GM13977 (cell line): ENCODE data around the gene PIP5K1A.
A peak's percentile ranks its signal among the peaks of the same experiment; 100 is the strongest.

Source experiments
- DNase-seq: peaks from one replicate; pipeline ENCODE4 v3.0.0; 2012; ENCODE audit warnings: low spot score
- in situ Hi-C: fragments of 300-500 bp; cut with MboI; formaldehyde crosslinking; loops from one replicate; pipeline ENCODE4 v1.12.0; 2022; ENCODE audit warnings: low sequenced_read_pairs, low pct_unique_long_range_greater_than_20kb, mixed read lengths, inconsistent platforms; ENCODE audit not compliant: unreplicated experiment
- TF ChIP-seq, protein P1 (sequence below): IDR thresholded peaks from 2 replicates; pipeline ENCODE4 v1.5.1; 2012; ENCODE audit warnings: mild to moderate bottlenecking, control low read depth; ENCODE audit not compliant: insufficient read depth; ENCODE audit errors: extremely low read depth, missing control alignments

The PIP5K1A gene

DNA sequence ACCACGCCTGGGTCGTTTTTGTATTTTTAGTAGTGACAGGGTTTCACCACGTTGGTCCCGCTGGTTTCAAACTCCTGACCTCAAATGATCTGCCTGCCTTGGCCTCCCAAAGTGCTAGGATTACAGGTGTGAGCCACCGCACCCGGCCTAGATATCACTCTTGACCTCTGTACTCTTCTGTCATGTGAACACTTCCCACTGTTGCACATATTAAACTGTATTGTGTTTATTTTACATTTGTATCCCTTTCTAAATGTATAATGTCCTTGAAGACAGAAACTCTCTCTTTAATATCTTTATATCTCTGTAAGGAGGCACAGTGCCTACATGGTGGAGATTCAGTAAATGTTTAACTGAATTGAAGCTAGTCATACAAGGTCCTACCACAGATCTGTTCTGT is 36.9 kb downstream of the PIP5K1A start:
- no peak for DNase-seq
- TF ChIP-seq, protein P1, sequence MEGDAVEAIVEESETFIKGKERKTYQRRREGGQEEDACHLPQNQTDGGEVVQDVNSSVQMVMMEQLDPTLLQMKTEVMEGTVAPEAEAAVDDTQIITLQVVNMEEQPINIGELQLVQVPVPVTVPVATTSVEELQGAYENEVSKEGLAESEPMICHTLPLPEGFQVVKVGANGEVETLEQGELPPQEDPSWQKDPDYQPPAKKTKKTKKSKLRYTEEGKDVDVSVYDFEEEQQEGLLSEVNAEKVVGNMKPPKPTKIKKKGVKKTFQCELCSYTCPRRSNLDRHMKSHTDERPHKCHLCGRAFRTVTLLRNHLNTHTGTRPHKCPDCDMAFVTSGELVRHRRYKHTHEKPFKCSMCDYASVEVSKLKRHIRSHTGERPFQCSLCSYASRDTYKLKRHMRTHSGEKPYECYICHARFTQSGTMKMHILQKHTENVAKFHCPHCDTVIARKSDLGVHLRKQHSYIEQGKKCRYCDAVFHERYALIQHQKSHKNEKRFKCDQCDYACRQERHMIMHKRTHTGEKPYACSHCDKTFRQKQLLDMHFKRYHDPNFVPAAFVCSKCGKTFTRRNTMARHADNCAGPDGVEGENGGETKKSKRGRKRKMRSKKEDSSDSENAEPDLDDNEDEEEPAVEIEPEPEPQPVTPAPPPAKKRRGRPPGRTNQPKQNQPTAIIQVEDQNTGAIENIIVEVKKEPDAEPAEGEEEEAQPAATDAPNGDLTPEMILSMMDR, result no peak
- in situ Hi-C loops, result no loop called here

DNA sequence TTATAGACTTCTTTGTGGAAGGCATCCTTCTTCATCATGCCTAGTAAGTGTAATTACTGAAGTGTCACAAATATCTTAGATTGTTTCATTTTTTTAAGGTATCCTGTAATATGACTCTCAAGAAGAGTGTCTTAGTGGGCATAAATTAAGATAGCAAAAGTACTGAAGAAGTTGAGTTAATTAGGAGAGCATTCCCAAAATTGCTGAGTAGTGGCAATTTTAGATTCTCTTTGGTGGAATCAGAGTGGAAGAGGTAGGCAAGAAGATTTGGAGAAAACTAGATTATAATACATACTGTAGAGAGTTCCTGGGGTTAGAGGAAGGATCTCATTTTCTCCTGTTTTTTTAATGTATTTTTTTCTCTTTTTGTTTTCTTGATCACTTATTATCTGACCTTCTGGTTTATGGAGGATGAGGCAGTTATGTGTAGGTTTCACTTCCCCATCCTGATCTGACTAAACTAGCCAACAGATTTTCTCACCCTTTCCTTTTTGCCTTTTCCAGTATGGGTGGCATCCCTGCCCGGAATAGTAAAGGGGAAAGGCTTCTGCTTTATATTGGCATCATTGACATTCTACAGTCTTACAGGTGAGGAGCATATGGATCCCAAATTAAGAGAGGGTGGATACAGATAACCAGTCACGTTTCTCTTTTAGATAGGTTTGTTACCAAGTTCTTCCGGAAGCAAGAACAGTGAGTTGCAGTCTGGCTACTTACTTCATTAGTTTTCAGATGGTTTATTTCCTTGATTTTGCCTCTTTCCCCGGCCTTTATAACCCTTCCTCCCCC is 39.5 kb downstream of the PIP5K1A start:
- DNase-seq, result peak; percentile 39
- TF ChIP-seq, protein P1, result no peak
- in situ Hi-C loops, result no loop called here

DNA sequence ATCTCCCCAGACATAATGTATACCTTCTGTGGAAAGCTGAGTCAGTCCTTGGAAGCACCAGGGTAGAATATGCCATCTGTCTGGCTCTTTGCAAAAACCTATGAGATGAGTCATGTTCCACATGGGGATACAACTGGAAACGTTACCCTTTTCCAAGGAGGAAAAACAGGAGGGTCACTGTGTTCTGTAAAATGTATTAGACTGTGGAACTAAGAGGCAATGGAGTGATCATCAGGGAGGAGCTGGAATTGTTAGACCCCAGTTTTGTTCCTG is 40.1 kb downstream of the PIP5K1A start:
- DNase-seq, result no peak

DNA sequence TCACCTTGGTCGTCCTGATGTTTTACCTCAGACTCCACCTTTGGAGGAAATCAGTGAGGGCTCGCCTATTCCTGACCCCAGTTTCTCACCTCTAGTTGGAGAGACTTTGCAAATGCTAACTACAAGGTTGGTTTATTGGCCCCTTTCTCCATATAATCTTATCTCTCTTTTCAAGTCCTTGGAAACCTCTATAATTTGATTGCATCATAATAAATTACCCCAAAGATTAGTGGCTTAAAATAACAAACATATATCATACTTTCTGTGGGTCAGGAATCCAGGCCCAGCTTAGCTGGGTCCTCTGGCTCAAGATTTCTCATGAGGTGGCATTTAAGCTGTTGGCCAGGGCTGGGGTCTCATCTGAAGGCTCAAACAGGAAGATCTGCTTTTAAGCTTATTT is 44.1 kb downstream of the PIP5K1A start:
- TF ChIP-seq, protein P1, result no peak
- in situ Hi-C loops, result no loop called here
- DNase-seq, result no peak

More for the DNA sequence above, 40.1 kb downstream of the PIP5K1A start:
- TF ChIP-seq, protein P1, result no peak
- in situ Hi-C loops, result no loop called here

DNA sequence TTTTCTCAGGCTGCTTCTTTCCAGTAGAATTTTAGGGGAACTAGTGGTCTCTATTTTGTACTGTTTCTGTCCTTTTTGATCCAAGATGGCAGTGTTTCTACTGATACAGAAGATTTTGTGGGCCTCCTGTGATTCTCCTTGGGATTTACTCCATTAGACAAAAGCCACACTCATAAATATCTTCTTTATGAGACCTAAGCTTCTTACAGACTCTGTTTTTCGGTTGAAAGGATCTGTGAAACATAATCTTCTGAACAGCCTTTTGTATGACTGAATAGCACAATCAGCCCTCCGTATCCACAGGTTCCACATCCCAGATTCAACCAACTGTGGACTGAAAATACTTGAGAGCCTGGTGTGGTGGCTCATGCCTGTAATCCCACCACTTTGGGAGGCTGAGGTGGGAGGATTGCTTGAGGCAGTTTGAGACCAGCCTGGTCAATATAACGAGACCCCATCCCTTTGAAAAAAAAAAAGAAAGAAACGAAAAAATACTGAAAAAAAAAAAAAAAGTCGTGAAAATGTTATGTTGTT is 45.4 kb downstream of the PIP5K1A start:
- in situ Hi-C loops, result no loop called here
- TF ChIP-seq, protein P1, result no peak
- DNase-seq, result no peak

DNA sequence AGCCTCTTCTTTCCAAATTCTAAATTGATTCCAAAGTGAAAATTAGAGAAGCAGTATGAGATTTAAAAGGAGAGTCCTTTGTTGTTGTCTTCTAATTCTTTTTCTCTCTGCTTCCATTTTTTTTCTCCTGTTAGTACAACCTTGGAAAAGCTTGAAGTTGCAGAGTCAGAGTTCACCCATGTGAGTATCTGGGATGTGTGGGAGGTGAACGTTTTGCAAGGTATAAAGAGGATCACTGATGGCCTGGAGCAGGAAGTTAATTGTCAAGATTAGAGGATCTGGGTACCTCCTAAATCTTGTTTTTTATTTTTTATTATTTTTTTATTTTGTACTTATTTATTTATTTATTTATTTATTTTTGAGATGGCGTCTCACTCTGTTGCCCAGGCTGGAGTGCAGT is 48.4 kb downstream of the PIP5K1A start:
- no peak for DNase-seq
- TF ChIP-seq, protein P1, result no peak
- in situ Hi-C loops, result no loop called here
